ENCODE results near the gene WRAP53.
A peak's percentile ranks its signal among the peaks of the same experiment; 100 is the strongest.

Gene WRAP53

DNA sequence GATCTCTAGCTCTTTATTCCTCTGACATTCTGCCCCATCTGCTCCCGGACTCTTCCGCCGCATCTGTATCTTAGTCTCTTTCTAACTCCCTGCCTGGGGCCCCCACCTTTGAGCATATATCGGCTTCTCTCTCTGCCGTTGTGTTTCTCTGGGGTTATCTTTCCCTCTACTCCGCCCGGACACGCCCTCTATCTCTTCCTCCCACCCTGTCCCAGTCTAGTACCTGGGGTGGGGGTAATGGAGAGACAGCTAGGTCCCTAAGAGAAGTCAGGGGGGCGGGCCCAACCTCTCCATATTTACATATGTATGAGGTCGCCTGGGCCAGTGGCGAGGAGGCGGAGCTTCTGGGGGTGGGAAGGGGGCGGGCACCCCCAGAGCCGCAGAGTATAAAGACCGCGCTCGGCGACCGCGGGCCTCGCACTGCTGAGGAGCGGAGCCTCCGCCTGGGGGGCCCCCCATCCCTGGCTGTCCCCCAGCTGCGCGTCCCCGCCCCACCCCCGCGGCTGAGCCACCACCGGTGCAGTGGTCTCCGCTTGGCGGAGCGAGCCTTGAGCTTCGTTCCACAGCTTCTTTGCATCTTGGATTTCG lies 37.7 kb upstream of the WRAP53 start, which contains the start of gene ATP1B2:
TSS of gene ATP1B2 (plus strand) at position 418 of the 588 bp plus-strand sequence. CDS start 593 bp downstream, outside the sequence.
- no peak for DNase-seq (ENCODE audit: low read depth, low spot score)
- H3K4me3 ChIP-seq (ENCODE audit: low read depth, low read length) = peak within 1 kb of the TSS; percentile 32
- ChIA-PET CTCF (interaction anchor here (0.6 to 3.1 kb wide), 7 partner anchors 11 to 93 kb away, joined by 3 to 26 read pairs (median 3); partner anchors contain the start of genes SHBG and WRAP53), POLR2A (no interaction called here)
- TF ChIP-seq, protein P1, sequence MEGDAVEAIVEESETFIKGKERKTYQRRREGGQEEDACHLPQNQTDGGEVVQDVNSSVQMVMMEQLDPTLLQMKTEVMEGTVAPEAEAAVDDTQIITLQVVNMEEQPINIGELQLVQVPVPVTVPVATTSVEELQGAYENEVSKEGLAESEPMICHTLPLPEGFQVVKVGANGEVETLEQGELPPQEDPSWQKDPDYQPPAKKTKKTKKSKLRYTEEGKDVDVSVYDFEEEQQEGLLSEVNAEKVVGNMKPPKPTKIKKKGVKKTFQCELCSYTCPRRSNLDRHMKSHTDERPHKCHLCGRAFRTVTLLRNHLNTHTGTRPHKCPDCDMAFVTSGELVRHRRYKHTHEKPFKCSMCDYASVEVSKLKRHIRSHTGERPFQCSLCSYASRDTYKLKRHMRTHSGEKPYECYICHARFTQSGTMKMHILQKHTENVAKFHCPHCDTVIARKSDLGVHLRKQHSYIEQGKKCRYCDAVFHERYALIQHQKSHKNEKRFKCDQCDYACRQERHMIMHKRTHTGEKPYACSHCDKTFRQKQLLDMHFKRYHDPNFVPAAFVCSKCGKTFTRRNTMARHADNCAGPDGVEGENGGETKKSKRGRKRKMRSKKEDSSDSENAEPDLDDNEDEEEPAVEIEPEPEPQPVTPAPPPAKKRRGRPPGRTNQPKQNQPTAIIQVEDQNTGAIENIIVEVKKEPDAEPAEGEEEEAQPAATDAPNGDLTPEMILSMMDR (IDR thresholded peaks at IDR 0.05; ENCODE audit: insufficient read depth, low read length, missing control alignments) = no peak

GRCh38 chr17:7651097-7651664 lies 37.1 kb upstream of the WRAP53 start:
- DNase-seq (ENCODE audit: low read depth, low spot score) = no peak
- ChIA-PET POLR2A (no interaction called here), CTCF (interaction anchor here (0.6 to 3.1 kb wide), 6 partner anchors 12 to 92 kb away, joined by 3 to 26 read pairs (median 4); partner anchors contain the start of genes SHBG and WRAP53)
- peak overlapping the region; percentile 32 for H3K4me3 ChIP-seq (ENCODE audit: low read depth, low read length)
- TF ChIP-seq, protein P1 (IDR thresholded peaks at IDR 0.05; ENCODE audit: insufficient read depth, low read length, missing control alignments) = no peak

GRCh38 chr17:7651665-7652387 lies 36.5 kb upstream of the WRAP53 start:
- CTCF ChIA-PET = interaction anchor here (1.6 to 3.1 kb wide), 3 partner anchors 17 to 38 kb away, joined by 3 to 26 read pairs (median 9); partner anchors contain the start of gene SHBG
- H3K4me3 ChIP-seq (ENCODE audit: low read depth, low read length) = no peak overlapping the region
- TF ChIP-seq, protein P1 (IDR thresholded peaks at IDR 0.05; ENCODE audit: insufficient read depth, low read length, missing control alignments) = no peak

GRCh38 chr17:7652388-7653356 lies 35.6 kb upstream of the WRAP53 start:
- TF ChIP-seq, protein P1 (IDR thresholded peaks at IDR 0.05; ENCODE audit: insufficient read depth, low read length, missing control alignments) = no peak
- CTCF ChIA-PET = interaction anchor here (3.1 kb wide), 1 partner anchor 18 kb away, joined by 9 read pairs; no protein-coding TSS in a partner anchor
- POLR2A ChIA-PET = interaction anchor here (0.6 to 1.1 kb wide), 2 partner anchors 28 to 35 kb away, joined by 4 read pairs; partner anchors contain the start of gene TP53
- no peak for DNase-seq (ENCODE audit: low read depth, low spot score)
- H3K4me3 ChIP-seq (ENCODE audit: low read depth, low read length) = no peak overlapping the region

More at GRCh38 chr17:7651665-7652387, 36.5 kb upstream of the WRAP53 start:
- DNase-seq (ENCODE audit: low read depth, low spot score) = no peak
- POLR2A ChIA-PET = interaction anchor here (0.6 to 1.1 kb wide), 2 partner anchors 29 to 36 kb away, joined by 4 read pairs; partner anchors contain the start of gene TP53

GRCh38 chr17:7654832-7655540 lies 33.3 kb upstream of the WRAP53 start:
- TF ChIP-seq, protein P1 (IDR thresholded peaks at IDR 0.05; ENCODE audit: insufficient read depth, low read length, missing control alignments) = no peak
- ChIA-PET CTCF (interaction anchor here (0.9 to 2.1 kb wide), 5 partner anchors 22 to 40 kb away, joined by 4 to 12 read pairs (median 5); partner anchors contain the start of genes TP53 and WRAP53), POLR2A (no interaction called here)
- no peak for DNase-seq (ENCODE audit: low read depth, low spot score)
- no peak overlapping the region for H3K4me3 ChIP-seq (ENCODE audit: low read depth, low read length)

Measured in AG04449 (cell line).